ENCODE results near the gene FNIP1.

The FNIP1 gene

GRCh38 chr5:131760793-131761192 is 36.0 kb downstream of the FNIP1 start:
- H3K4me3 ChIP-seq (ENCODE audit: low read length, poor library complexity, severe bottlenecking), result no peak overlapping the region
- H4K20me1 ChIP-seq (ENCODE audit: insufficient read depth, low read length, poor library complexity, severe bottlenecking), result peaks cover 4% of the 10 kb centered on the region
- peaks cover 99% of the 10 kb centered on the region for H3K79me2 ChIP-seq (ENCODE audit: insufficient read depth, low read length)

GRCh38 chr5:131759704-131760103 is 37.1 kb downstream of the FNIP1 start:
- no peak overlapping the region for H3K9ac ChIP-seq (ENCODE audit: low read depth, low read length, poor library complexity, severe bottlenecking)
- H3K9me2 ChIP-seq (replicated peaks; ENCODE audit: low read depth, low read length), result no peaks in the 10 kb centered on the region
- no peak overlapping the region for H3K4me2 ChIP-seq (ENCODE audit: low read depth, low read length, poor library complexity, severe bottlenecking)
- TF ChIP-seq CTCF (conservative IDR thresholded peaks at IDR 0.05; ENCODE audit: low read length), result no peak
- TF ChIP-seq EZH2phosphoT487 (IDR thresholded peaks at IDR 0.05; ENCODE audit: borderline replicate concordance), result no peak
- peaks cover 4% of the 10 kb centered on the region for H4K20me1 ChIP-seq (ENCODE audit: insufficient read depth, low read length, poor library complexity, severe bottlenecking)
- H2AFZ ChIP-seq (ENCODE audit: low read length), result no peak overlapping the region
- H3K27me3 ChIP-seq (ENCODE audit: insufficient read depth, low read length, poor library complexity, severe bottlenecking), result no peaks in the 10 kb centered on the region
- H3K9me3 ChIP-seq (ENCODE audit: insufficient read depth, low read depth, low read length), result no peaks in the 10 kb centered on the region
- H3K36me3 ChIP-seq (ENCODE audit: insufficient read depth, low read length), result peaks cover 11% of the 10 kb centered on the region; the same call in 1 of the 2 replicates
- H3K4me1 ChIP-seq (ENCODE audit: insufficient read depth, low read length, poor library complexity, severe bottlenecking), result peaks cover 41% of the 10 kb centered on the region
- H3K4me3 ChIP-seq (ENCODE audit: low read length, poor library complexity, severe bottlenecking), result no peak overlapping the region
- peaks cover 99% of the 10 kb centered on the region for H3K79me2 ChIP-seq (ENCODE audit: insufficient read depth, low read length)
- H3F3A ChIP-seq (ENCODE audit: low read depth), result peaks cover 6% of the 10 kb centered on the region; the same call in 1 of the 2 replicates

More at GRCh38 chr5:131760793-131761192, 36.0 kb downstream of the FNIP1 start:
- H3F3A ChIP-seq (ENCODE audit: low read depth), result peaks cover 6% of the 10 kb centered on the region; the same call in 1 of the 2 replicates
- H3K4me2 ChIP-seq (ENCODE audit: low read depth, low read length, poor library complexity, severe bottlenecking), result no peak overlapping the region
- no peaks in the 10 kb centered on the region for H3K9me3 ChIP-seq (ENCODE audit: insufficient read depth, low read depth, low read length)
- peaks cover 37% of the 10 kb centered on the region for H3K4me1 ChIP-seq (ENCODE audit: insufficient read depth, low read length, poor library complexity, severe bottlenecking)
- no peaks in the 10 kb centered on the region for H3K27me3 ChIP-seq (ENCODE audit: insufficient read depth, low read length, poor library complexity, severe bottlenecking)
- H3K36me3 ChIP-seq (ENCODE audit: insufficient read depth, low read length), result peaks cover 11% of the 10 kb centered on the region; the same call in 1 of the 2 replicates
- H3K9ac ChIP-seq (ENCODE audit: low read depth, low read length, poor library complexity, severe bottlenecking), result no peak overlapping the region
- no peak for TF ChIP-seq CTCF (conservative IDR thresholded peaks at IDR 0.05; ENCODE audit: low read length)
- no peak for TF ChIP-seq EZH2phosphoT487 (IDR thresholded peaks at IDR 0.05; ENCODE audit: borderline replicate concordance)
- no peak overlapping the region for H2AFZ ChIP-seq (ENCODE audit: low read length)
- no peaks in the 10 kb centered on the region for H3K9me2 ChIP-seq (replicated peaks; ENCODE audit: low read depth, low read length)

GRCh38 chr5:131758520-131758900 is 38.3 kb downstream of the FNIP1 start:
- H3K9me3 ChIP-seq (ENCODE audit: insufficient read depth, low read depth, low read length), result no peaks in the 10 kb centered on the region
- H3K36me3 ChIP-seq (ENCODE audit: insufficient read depth, low read length), result no peaks in the 10 kb centered on the region; the same call in 1 of the 2 replicates
- peak overlapping the region; percentile 77 for H3K4me2 ChIP-seq (ENCODE audit: low read depth, low read length, poor library complexity, severe bottlenecking)
- peak overlapping the region; percentile 52 for H3K9ac ChIP-seq (ENCODE audit: low read depth, low read length, poor library complexity, severe bottlenecking)
- H4K20me1 ChIP-seq (ENCODE audit: insufficient read depth, low read length, poor library complexity, severe bottlenecking), result peaks cover 4% of the 10 kb centered on the region
- H3K27me3 ChIP-seq (ENCODE audit: insufficient read depth, low read length, poor library complexity, severe bottlenecking), result no peaks in the 10 kb centered on the region
- H2AFZ ChIP-seq (ENCODE audit: low read length), result no peak overlapping the region
- peak overlapping the region; percentile 29 for H3K4me3 ChIP-seq (ENCODE audit: low read length, poor library complexity, severe bottlenecking)
- H3F3A ChIP-seq (ENCODE audit: low read depth), result peaks cover 6% of the 10 kb centered on the region; the same call in 1 of the 2 replicates
- H3K79me2 ChIP-seq (ENCODE audit: insufficient read depth, low read length), result peaks cover 99% of the 10 kb centered on the region
- TF ChIP-seq CTCF (conservative IDR thresholded peaks at IDR 0.05; ENCODE audit: low read length), result no peak
- no peak for TF ChIP-seq EZH2phosphoT487 (IDR thresholded peaks at IDR 0.05; ENCODE audit: borderline replicate concordance)
- H3K9me2 ChIP-seq (replicated peaks; ENCODE audit: low read depth, low read length), result no peaks in the 10 kb centered on the region
- H3K4me1 ChIP-seq (ENCODE audit: insufficient read depth, low read length, poor library complexity, severe bottlenecking), result peaks cover 47% of the 10 kb centered on the region

All from Loucy (cell line).